HepG2 (cell line): ENCODE results near the gene MCRIP2. TPM values are rescaled to one million over a fixed set of nuclear protein-coding genes. Genes with fewer than 3 reads are reported as not detected.
A peak's percentile ranks its signal among the peaks of the same experiment; 100 is the strongest.

Experiments used
- ATF7 ChIP-seq, 2 experiments: fragments of 450-650 bp in 1 of 2; sonication (generic) in 1 of 2; formaldehyde crosslinking in 1 of 2; IDR thresholded peaks; 2 replicates each; pipeline versions ENCODE4 v1.4.0 to v1.6.1; 2016 to 2020; ENCODE audit warnings: antibody characterized with exemption in 1 of 2, mild to moderate bottlenecking in 1 of 2, missing genetic modification reagents in 1 of 2
- BCLAF1 ChIP-seq: fragments of 450-650 bp; IDR thresholded peaks from 2 replicates; pipeline ENCODE4 v1.6.1; 2017; ENCODE audit warnings: mild to moderate bottlenecking
- CHD4 ChIP-seq: fragments of 200-600 bp; sonication (generic); IDR thresholded peaks from 2 replicates; pipeline ENCODE4 v1.7.0; 2017; ENCODE audit warnings: mild to moderate bottlenecking, low read length, borderline replicate concordance
- ETS1 ChIP-seq: sonication (generic); formaldehyde crosslinking; IDR thresholded peaks from 2 replicates; pipeline ENCODE4 v1.4.0; 2020; ENCODE audit warnings: missing genetic modification reagents
- KLF13 ChIP-seq: sonication (generic); formaldehyde crosslinking; IDR thresholded peaks from 2 replicates; pipeline ENCODE4 v1.4.0; 2020; ENCODE audit warnings: mild to moderate bottlenecking, missing genetic modification reagents
- NR2C2 ChIP-seq: sonication (generic); formaldehyde crosslinking; IDR thresholded peaks from 2 replicates; pipeline ENCODE4 v1.4.0; 2020; ENCODE audit warnings: missing genetic modification reagents, mild to moderate bottlenecking, moderate library complexity, borderline replicate concordance
- NR2F1 ChIP-seq, 2 experiments: fragments of 450-650 bp in 1 of 2; formaldehyde crosslinking in 1 of 2; IDR thresholded peaks; 2 replicates each; pipeline versions ENCODE4 v1.5.0 to v1.6.1; 2016 to 2020; ENCODE audit warnings: mild to moderate bottlenecking in 1 of 2, missing compliant biosample characterization in 1 of 2, missing genetic modification reagents in 1 of 2, moderate library complexity in 1 of 2
- RARA ChIP-seq: IDR thresholded peaks from 2 replicates; pipeline ENCODE4 v1.6.1; 2016; ENCODE audit warnings: missing genetic modification reagents, missing compliant biosample characterization
- RCOR2 ChIP-seq: IDR thresholded peaks from 2 replicates; pipeline ENCODE4 v1.6.1; 2016; ENCODE audit warnings: missing biosample characterization, missing genetic modification reagents
- REPIN1 ChIP-seq: sonication (generic); formaldehyde crosslinking; IDR thresholded peaks from 2 replicates; pipeline ENCODE4 v1.8.0; 2022; ENCODE audit warnings: missing genetic modification reagents, low read depth, mild to moderate bottlenecking, borderline replicate concordance
- RFX1 ChIP-seq: fragments of 450-650 bp; IDR thresholded peaks from 2 replicates; pipeline ENCODE4 v1.6.1; 2017
- SOX13 ChIP-seq, 3 experiments: fragments of 450-650 bp in 1 of 3; sonication (generic) in 1 of 3; formaldehyde crosslinking in 1 of 3; IDR thresholded peaks in 2 of 3; conservative IDR thresholded peaks in 1 of 3; 2 replicates each; pipeline versions ENCODE4 v1.5.0 to v1.6.1; 2016 to 2020; ENCODE audit warnings: antibody characterized with exemption in 1 of 3, mild to moderate bottlenecking in 1 of 3, missing compliant biosample characterization in 1 of 3, missing genetic modification reagents in 1 of 3, moderate library complexity in 1 of 3
- ZBTB1 ChIP-seq: sonication (generic); formaldehyde crosslinking; IDR thresholded peaks from 2 replicates; pipeline ENCODE4 v1.4.0; 2020; ENCODE audit warnings: missing genetic modification reagents, borderline replicate concordance
- ZNF235 ChIP-seq: sonication (generic); formaldehyde crosslinking; IDR thresholded peaks from 2 replicates; pipeline ENCODE4 v1.8.1; 2023; ENCODE audit warnings: mild to moderate bottlenecking, missing genetic modification reagents, borderline replicate concordance
- ZNF260 ChIP-seq: sonication (generic); formaldehyde crosslinking; IDR thresholded peaks from 2 replicates; pipeline ENCODE4 v1.4.0; 2020; ENCODE audit warnings: missing genetic modification reagents, low read depth, mild to moderate bottlenecking, borderline replicate concordance
- ZNF331 ChIP-seq: sonication (generic); formaldehyde crosslinking; IDR thresholded peaks from 2 replicates; pipeline ENCODE4 v1.4.0; 2020; ENCODE audit warnings: missing genetic modification reagents
- ZNF607 ChIP-seq: sonication (generic); formaldehyde crosslinking; IDR thresholded peaks from 2 replicates; pipeline ENCODE4 v1.5.1; 2020; ENCODE audit warnings: missing genetic modification reagents, mild to moderate bottlenecking, borderline replicate concordance
- polyA plus RNA-seq, 8 experiments: library from polyadenylated mRNA; depleted of rRNA in 3 of 8; stranded (reverse) in 7 of 8; unstranded in 1 of 8; fragments of >200 nt; fragmentation: Illumina TruSeq in 4 of 8; extraction: Trizol in 4 of 8; gene quantifications; 2 replicates each; pipeline versions ENCODE4 v1.2.1 to v1.2.3, GENCODE V29; 2011 to 2016; ENCODE audit warnings: low read depth in 4 of 8, missing spikeins in 1 of 8, mixed read lengths in 1 of 8; ENCODE audit not compliant: insufficient read depth in 1 of 8
- total RNA-seq, 5 experiments: library from RNA; depleted of rRNA; stranded (reverse); fragments of >200 nt; fragmentation: Illumina TruSeq; extraction: Trizol; gene quantifications; 2 replicates each; pipeline ENCODE4 v1.2.3, GENCODE V29; 2016; ENCODE audit warnings: low read depth in 1 of 5
- TF ChIP-seq, protein P1 (sequence below): sonication (generic); formaldehyde crosslinking; IDR thresholded peaks from 2 replicates; pipeline ENCODE4 v1.4.0; 2020; ENCODE audit warnings: mild to moderate bottlenecking, missing genetic modification reagents

Gene MCRIP2
- total and polyA plus RNA-seq, 2 of the 13 experiments (the other 11 are each of a cell fraction or from before 2014, with no cell fraction given) = 39.6 to 76.7 TPM

- TF ChIP-seq, protein P1, sequence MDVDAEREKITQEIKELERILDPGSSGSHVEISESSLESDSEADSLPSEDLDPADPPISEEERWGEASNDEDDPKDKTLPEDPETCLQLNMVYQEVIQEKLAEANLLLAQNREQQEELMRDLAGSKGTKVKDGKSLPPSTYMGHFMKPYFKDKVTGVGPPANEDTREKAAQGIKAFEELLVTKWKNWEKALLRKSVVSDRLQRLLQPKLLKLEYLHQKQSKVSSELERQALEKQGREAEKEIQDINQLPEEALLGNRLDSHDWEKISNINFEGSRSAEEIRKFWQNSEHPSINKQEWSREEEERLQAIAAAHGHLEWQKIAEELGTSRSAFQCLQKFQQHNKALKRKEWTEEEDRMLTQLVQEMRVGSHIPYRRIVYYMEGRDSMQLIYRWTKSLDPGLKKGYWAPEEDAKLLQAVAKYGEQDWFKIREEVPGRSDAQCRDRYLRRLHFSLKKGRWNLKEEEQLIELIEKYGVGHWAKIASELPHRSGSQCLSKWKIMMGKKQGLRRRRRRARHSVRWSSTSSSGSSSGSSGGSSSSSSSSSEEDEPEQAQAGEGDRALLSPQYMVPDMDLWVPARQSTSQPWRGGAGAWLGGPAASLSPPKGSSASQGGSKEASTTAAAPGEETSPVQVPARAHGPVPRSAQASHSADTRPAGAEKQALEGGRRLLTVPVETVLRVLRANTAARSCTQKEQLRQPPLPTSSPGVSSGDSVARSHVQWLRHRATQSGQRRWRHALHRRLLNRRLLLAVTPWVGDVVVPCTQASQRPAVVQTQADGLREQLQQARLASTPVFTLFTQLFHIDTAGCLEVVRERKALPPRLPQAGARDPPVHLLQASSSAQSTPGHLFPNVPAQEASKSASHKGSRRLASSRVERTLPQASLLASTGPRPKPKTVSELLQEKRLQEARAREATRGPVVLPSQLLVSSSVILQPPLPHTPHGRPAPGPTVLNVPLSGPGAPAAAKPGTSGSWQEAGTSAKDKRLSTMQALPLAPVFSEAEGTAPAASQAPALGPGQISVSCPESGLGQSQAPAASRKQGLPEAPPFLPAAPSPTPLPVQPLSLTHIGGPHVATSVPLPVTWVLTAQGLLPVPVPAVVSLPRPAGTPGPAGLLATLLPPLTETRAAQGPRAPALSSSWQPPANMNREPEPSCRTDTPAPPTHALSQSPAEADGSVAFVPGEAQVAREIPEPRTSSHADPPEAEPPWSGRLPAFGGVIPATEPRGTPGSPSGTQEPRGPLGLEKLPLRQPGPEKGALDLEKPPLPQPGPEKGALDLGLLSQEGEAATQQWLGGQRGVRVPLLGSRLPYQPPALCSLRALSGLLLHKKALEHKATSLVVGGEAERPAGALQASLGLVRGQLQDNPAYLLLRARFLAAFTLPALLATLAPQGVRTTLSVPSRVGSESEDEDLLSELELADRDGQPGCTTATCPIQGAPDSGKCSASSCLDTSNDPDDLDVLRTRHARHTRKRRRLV (CRISPR knock-in tag) = no peak
- TF ChIP-seq NR2F1 (CRISPR knock-in tag; IDR thresholded peaks at IDR 0.05) = peak in 1 of 2 experiments; percentile 19; a peak in 2 of 4 replicates
- TF ChIP-seq RARA = peak; percentile 72
- TF ChIP-seq ATF7 (IDR thresholded peaks at IDR 0.05) = no peak
- no peak for TF ChIP-seq ATF7 (CRISPR knock-in tag; IDR thresholded peaks at IDR 0.05)
- TF ChIP-seq ZNF235 (CRISPR knock-in tag) = 0 out of 2 replicates have a peak, but pooled peaks have one; percentile 27
- TF ChIP-seq BCLAF1 = no peak
- TF ChIP-seq ZNF331 (CRISPR knock-in tag) = 0 out of 2 replicates have a peak, but pooled peaks have one; percentile 17
- no peak for TF ChIP-seq SOX13 (IDR thresholded peaks at IDR 0.05)
- TF ChIP-seq SOX13 (CRISPR knock-in tag; conservative IDR thresholded peaks at IDR 0.05 in 1 of 2, IDR thresholded peaks at IDR 0.05 in 1 of 2) = peak in 1 of 2 experiments; percentile 2; a peak in 1 of 4 replicates
- TF ChIP-seq RFX1 = no peak
- no peak for TF ChIP-seq CHD4
- TF ChIP-seq ZBTB1 (CRISPR knock-in tag) = no peak
- peak; percentile 27; the same call in 1 of the 2 replicates for TF ChIP-seq ZNF607 (CRISPR knock-in tag)
- no peak for TF ChIP-seq ZNF260 (CRISPR knock-in tag)
- no peak; the same call in none of the 2 replicates for TF ChIP-seq NR2C2 (CRISPR knock-in tag)
- TF ChIP-seq KLF13 (CRISPR knock-in tag) = no peak
- peak; percentile 67; the same call in 1 of the 2 replicates for TF ChIP-seq REPIN1 (CRISPR knock-in tag)
- no peak for TF ChIP-seq RCOR2 (CRISPR knock-in tag)
- 0 out of 2 replicates have a peak, but pooled peaks have one; percentile 39 for TF ChIP-seq ETS1 (CRISPR knock-in tag)
These were observed 791 bp downstream of the MCRIP2 start (continued) for GRCh38 chr16:642189-643049.
